Fibroblast of lung (primary cell): ENCODE data around the gene CTSD.

ENCODE experiments used
- EZH2 ChIP-seq: IDR thresholded peaks from 2 replicates; pipeline ENCODE4 v1.5.1; 2012; ENCODE audit warnings: low read length, control low read depth, mild to moderate bottlenecking; ENCODE audit errors: missing control alignments
- TF ChIP-seq, protein P1 (sequence below), 2 donors: IDR thresholded peaks in 1 of 2; conservative IDR thresholded peaks in 1 of 2; 1 replicate in 1 of 2; 2 replicates in 1 of 2; pipeline ENCODE4 v1.5.1; 2011 to 2012; ENCODE audit warnings: low read length in 2 of 2, control low read depth in 1 of 2, inconsistent platforms in 1 of 2, low read depth in 1 of 2, mild to moderate bottlenecking in 1 of 2

- TF ChIP-seq EZH2, result no peak
- TF ChIP-seq, protein P1, sequence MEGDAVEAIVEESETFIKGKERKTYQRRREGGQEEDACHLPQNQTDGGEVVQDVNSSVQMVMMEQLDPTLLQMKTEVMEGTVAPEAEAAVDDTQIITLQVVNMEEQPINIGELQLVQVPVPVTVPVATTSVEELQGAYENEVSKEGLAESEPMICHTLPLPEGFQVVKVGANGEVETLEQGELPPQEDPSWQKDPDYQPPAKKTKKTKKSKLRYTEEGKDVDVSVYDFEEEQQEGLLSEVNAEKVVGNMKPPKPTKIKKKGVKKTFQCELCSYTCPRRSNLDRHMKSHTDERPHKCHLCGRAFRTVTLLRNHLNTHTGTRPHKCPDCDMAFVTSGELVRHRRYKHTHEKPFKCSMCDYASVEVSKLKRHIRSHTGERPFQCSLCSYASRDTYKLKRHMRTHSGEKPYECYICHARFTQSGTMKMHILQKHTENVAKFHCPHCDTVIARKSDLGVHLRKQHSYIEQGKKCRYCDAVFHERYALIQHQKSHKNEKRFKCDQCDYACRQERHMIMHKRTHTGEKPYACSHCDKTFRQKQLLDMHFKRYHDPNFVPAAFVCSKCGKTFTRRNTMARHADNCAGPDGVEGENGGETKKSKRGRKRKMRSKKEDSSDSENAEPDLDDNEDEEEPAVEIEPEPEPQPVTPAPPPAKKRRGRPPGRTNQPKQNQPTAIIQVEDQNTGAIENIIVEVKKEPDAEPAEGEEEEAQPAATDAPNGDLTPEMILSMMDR (conservative IDR thresholded peaks at IDR 0.05 in 1 of 2, IDR thresholded peaks at IDR 0.05 in 1 of 2; ENCODE audit: low read depth in 1 of 2, low read length in 2 of 2), result no peak
Observed at GRCh38 chr11:1763796-1764661, at the start of gene CTSD.
